ENCODE results near the gene EML1. TPM values are rescaled to one million over a fixed set of nuclear protein-coding genes. Genes with fewer than 3 reads are reported as not detected.

Gene EML1
- total RNA-seq, 1 donor from 2014 or later, result 0.98 TPM

DNA sequence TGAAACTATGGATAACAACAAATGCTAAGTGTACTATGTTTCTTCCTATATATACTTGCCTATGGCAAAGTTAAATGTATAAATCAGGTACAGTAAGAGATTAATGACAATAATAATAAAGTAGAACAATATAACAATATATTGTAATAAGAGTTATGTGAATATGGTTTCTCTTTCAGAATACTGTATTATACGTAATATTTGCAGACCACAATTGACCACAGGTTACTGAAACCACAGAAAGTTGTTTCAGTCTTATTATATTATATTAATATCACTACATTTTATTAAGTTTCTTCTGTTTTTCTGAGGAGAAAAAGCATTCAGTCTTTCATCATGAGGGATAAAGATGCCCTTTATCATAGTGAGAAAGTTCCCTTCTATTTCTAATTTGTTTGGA is 131.2 kb downstream of the EML1 start:
- Mint-ChIP-seq H3K9me3 (peaks cover 6% of the 10 kb centered on the region), H3K4me1 (no peaks in the 10 kb centered on the region)
- no peak for DNase-seq

DNA sequence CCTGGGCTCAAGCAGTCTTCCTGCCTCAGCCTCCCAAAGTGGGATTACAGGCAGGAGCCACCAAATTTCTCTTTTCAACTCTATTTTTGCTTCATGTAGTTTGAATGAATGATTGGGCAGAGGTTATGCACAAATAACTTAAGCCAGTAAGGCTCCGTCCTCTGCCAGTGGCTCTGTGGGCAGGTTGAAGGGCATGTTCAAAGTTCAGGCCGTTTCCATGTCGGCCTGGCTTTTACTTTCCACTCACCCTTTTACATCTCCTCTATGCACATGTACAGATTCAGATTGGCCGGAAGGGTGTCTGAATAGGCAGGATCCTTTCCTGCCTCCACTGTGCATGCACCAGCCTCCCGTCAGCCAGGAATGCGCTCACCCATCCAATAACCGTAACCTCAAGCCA is 132.3 kb downstream of the EML1 start:
- Mint-ChIP-seq H3K4me1 (no peaks in the 10 kb centered on the region), H3K4me3 (no peak overlapping the region), H3K27me3 (peaks cover 3% of the 10 kb centered on the region), H3K36me3 (ENCODE audit: low read depth) (no peaks in the 10 kb centered on the region), H3K27ac (no peak overlapping the region), H3K9me3 (peaks cover 6% of the 10 kb centered on the region)
- intact Hi-C loops (cut with micrococcal nuclease), result no loop called here
- no peak for DNase-seq

More for the DNA sequence above, 131.2 kb downstream of the EML1 start:
- no peak overlapping the region for H3K27ac Mint-ChIP-seq
- peaks cover 4% of the 10 kb centered on the region for H3K27me3 Mint-ChIP-seq
- no peak overlapping the region for H3K4me3 Mint-ChIP-seq
- H3K36me3 Mint-ChIP-seq (ENCODE audit: low read depth), result no peaks in the 10 kb centered on the region
- intact Hi-C loops (cut with micrococcal nuclease), result no loop called here

DNA sequence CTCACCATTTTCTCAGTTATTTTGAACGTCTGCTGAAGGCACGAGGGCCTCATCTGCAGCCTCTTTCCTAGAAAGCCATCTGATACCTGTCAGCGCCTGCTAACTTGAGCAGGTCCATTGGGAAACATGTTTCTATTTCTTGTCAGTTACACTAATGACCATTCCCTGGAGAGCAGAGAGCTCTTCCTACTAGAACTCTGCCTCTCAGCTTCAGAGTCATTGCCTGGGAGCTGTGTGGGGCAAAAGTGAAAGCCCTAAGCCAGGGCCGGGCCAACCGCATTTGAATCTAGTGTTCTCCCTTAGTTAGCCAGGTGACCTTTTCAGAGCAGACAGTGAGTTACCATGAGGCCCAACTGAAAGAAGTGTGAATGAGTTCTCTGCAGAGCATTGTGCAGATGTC is 135.8 kb downstream of the EML1 start:
- DNase-seq, result no peak

DNA sequence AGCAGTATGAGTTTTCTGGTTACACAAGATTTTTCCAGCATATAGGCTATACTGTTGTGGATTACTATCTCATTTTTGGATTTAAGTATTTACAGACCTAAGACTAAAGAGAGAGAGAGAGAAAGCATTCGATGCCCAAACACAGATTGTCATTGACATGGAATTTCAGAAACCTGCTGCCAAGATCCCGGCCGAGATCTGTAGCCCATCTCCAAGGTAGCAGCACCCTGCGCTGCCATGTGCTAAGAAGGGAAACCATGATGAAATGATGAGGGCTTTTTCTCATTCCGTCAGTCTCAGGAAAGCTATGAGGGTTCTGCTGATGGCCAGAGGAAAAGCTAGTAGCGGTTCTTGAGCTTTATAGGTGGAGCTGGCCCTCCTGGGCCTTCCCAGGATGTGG is 136.4 kb downstream of the EML1 start:
- Mint-ChIP-seq H3K36me3 (ENCODE audit: low read depth) (no peaks in the 10 kb centered on the region), H3K9me3 (peaks cover 6% of the 10 kb centered on the region)

More for the DNA sequence above, 135.8 kb downstream of the EML1 start:
- Mint-ChIP-seq H3K27me3 (peaks cover 4% of the 10 kb centered on the region), H3K4me1 (no peaks in the 10 kb centered on the region), H3K9me3 (peaks cover 6% of the 10 kb centered on the region), H3K36me3 (ENCODE audit: low read depth) (no peaks in the 10 kb centered on the region), H3K27ac (no peak overlapping the region), H3K4me3 (no peak overlapping the region)
- intact Hi-C loops (cut with micrococcal nuclease), result no loop called here

DNA sequence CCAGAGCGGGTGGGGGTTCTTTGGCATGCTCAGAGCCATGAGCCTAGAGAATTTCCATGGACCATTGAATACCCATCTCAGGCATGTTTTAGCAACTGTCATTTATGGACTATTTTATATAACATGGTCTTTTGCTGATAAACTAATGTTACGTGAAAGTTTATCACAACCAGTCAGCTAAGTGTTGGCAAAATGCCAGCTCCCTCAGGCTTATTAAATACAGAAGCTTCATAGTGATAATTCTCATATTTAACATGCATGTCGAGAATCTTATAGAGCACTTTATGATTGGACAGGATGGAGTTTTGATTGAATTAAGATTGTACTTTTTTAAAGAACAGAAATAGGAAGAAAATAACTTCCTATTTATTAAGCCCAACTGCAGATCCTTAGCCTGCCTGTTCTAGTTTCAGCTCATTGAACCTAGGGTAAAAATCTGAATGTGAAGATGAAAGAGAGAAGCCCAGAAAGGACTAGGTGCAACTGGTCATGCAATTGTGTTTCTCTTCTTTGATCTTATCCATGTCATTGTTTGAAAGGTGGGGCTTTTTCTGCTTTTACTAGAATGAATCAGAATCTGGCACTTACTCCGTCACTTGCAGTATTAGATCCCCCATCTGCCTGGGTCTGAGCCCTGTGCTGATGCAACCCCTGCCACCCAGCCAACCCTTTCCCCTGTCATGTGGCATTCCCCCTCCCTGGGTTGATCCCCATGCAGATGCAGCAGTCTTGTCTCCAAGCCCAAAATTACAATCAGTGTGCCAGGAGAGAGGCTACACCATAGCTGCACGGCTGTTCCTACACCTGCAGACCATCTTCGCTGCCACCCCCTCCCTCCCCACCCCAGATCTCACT is 137.4 kb downstream of the EML1 start:
- Mint-ChIP-seq H3K36me3 (ENCODE audit: low read depth) (no peaks in the 10 kb centered on the region), H3K4me3 (no peak overlapping the region), H3K27me3 (peaks cover 2% of the 10 kb centered on the region), H3K4me1 (no peaks in the 10 kb centered on the region), H3K27ac (no peak overlapping the region), H3K9me3 (peaks cover 6% of the 10 kb centered on the region)
- no peak for DNase-seq
- intact Hi-C loops (cut with micrococcal nuclease), result no loop called here

More for the DNA sequence above, 136.4 kb downstream of the EML1 start:
- no peak overlapping the region for H3K4me3 Mint-ChIP-seq
- DNase-seq, result no peak
- H3K27ac Mint-ChIP-seq, result no peak overlapping the region
- H3K27me3 Mint-ChIP-seq, result peaks cover 4% of the 10 kb centered on the region
- H3K4me1 Mint-ChIP-seq, result no peaks in the 10 kb centered on the region
- intact Hi-C loops (cut with micrococcal nuclease), result no loop called here

DNA sequence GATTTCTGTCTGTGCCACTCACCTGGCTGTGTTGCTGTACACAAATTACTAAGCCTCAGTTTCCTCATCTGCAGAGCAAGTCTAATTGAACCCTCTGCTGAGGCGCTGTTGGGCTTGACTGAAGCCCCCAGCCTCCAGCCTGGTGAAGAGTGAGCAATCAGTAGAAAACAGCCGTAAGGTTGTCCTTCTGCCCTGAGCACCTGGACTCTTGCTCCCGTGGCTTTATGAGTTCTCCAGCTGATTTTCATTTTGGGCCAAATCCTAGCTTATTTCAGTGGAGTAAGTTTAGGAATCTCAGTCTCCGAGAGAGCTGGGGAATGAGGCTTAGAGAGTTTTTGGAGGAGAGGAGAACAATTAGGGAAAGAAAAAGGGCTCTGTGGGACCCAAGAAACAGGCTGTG is 138.1 kb downstream of the EML1 start:
- Mint-ChIP-seq H3K4me3 (no peak overlapping the region), H3K27me3 (peaks cover 1% of the 10 kb centered on the region), H3K36me3 (ENCODE audit: low read depth) (no peaks in the 10 kb centered on the region), H3K9me3 (peaks cover 6% of the 10 kb centered on the region), H3K4me1 (no peaks in the 10 kb centered on the region), H3K27ac (no peak overlapping the region)
- intact Hi-C loops (cut with micrococcal nuclease), result no loop called here
- no peak for DNase-seq

DNA sequence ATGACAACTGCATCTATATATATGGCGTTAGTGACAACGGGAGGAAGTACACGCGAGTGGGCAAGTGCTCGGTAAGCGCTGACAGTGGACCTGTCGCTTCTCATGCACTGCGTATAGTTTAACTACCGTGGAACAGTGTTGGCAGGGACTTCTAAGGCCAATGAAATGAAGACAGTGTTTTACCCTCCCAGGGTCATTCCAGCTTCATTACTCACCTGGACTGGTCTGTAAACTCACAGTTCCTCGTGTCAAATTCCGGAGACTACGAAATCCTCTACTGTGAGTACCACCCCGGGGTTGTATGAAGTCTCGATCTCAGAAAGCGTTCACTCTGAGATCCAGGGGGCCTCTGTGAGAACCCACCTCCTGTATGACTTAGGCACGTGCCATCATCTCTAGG is 142.8 kb downstream of the EML1 start:
- Mint-ChIP-seq H3K4me1 (no peaks in the 10 kb centered on the region), H3K9me3 (no peaks in the 10 kb centered on the region), H3K36me3 (ENCODE audit: low read depth) (no peaks in the 10 kb centered on the region), H3K27me3 (no peaks in the 10 kb centered on the region), H3K4me3 (no peak overlapping the region), H3K27ac (no peak overlapping the region)
- intact Hi-C loops (cut with micrococcal nuclease), result no loop called here
- no peak for DNase-seq

DNA sequence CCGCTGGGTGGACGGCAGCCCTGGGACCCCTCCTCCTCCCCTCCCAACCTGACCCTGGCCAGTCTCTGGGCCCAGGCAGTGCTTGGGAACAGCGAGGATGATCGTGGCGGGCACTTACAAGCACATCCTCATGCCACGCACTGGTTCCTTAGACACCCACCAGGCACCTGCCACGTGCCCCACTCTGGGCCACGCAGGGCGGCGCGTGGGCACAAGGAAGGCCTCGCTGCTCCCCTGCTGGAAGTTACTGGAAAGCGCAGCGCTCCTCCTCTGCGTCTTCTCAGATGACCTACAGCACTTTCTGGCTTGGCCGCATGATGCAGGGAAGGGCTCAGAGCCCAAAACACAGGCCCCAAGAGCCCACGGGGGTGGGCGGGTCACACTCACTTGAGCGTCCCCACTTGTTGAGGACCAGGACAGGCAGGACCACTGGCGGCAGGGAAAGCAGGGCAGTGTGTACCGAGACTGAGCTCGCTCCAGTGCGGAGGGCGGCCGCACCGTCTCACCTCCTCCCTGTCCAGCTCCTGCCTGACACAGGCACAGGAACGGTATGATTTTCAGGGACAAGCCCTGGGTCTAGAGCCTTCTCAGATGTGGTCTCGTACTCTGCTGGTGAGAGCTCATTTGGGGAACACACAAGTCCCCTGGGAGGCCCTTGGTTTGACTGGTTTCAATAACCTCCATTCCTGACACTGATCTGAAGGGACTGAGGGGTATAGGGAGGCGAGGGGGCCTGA is 143.7 kb downstream of the EML1 start:
- H3K4me1 Mint-ChIP-seq, result no peaks in the 10 kb centered on the region

DNA sequence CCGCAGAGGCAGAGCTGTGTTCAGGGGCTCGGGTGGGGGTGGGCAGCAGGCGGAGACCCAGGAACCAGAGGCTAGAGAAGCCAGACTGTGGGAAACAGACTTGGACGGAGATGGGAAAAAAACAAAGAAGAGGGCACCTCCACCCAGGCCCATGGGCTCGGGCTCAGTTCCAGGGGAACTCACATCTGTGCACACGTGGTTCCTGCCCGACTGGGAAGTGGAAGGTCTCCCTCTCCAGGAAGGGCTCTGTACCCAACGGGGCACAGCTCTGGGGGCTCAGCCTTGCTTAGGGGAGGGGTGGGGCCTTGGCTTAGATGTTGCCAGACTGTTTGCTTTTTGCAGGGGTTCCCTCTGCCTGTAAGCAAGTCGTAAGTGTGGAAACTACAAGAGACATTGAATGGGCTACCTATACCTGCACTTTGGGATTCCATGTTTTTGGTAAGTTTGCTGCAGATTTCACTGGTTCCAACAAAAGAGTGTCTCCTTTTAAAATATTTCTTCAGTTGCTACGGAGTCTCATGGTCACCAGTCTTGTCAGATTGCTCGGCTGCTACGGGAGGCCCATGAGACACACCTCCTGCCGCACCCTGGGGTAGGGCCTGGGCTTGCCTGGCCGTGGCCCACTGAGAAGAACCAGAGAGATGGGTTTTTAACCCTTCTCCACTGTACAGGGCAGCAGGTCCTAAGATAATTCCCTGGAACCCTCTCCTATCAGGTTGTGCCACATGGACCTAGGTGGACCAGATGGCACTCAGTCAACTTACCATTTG is 144.4 kb downstream of the EML1 start:
- intact Hi-C loops (cut with micrococcal nuclease), result no loop called here
- no peak overlapping the region for H3K27ac Mint-ChIP-seq
- no peaks in the 10 kb centered on the region for H3K9me3 Mint-ChIP-seq
- no peaks in the 10 kb centered on the region for H3K4me1 Mint-ChIP-seq
- DNase-seq, result no peak
- peaks cover 3% of the 10 kb centered on the region for H3K27me3 Mint-ChIP-seq
- H3K36me3 Mint-ChIP-seq (ENCODE audit: low read depth), result no peaks in the 10 kb centered on the region
- no peak overlapping the region for H3K4me3 Mint-ChIP-seq

More for the DNA sequence above, 143.7 kb downstream of the EML1 start:
- H3K4me3 Mint-ChIP-seq, result no peak overlapping the region
- H3K9me3 Mint-ChIP-seq, result no peaks in the 10 kb centered on the region
- H3K27me3 Mint-ChIP-seq, result no peaks in the 10 kb centered on the region
- no peaks in the 10 kb centered on the region for H3K36me3 Mint-ChIP-seq (ENCODE audit: low read depth)
- DNase-seq, result no peak
- intact Hi-C loops (cut with micrococcal nuclease), result no loop called here
- no peak overlapping the region for H3K27ac Mint-ChIP-seq

DNA sequence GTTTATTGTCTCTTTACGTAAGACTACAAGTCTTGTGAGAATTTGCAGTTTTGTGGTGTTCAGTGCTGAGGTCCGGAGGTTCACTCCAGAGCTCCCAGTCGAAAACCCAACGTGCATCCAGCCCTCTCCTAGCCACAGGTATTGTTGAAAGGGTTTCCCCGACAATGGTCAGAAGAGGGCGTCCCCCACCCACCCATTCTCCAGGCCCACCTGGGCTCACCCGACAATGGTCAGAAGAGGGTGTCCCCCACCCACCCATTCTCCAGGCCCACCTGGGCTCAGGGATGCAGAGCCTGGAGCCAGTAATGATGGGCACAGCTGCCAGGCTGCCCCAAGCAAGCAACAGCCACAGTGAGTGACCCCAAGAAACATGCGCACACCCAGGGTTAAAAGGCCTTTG is 145.2 kb downstream of the EML1 start:
- Mint-ChIP-seq H3K4me1 (no peaks in the 10 kb centered on the region), H3K9me3 (no peaks in the 10 kb centered on the region), H3K27ac (no peak overlapping the region), H3K27me3 (peaks cover 3% of the 10 kb centered on the region), H3K36me3 (ENCODE audit: low read depth) (no peaks in the 10 kb centered on the region), H3K4me3 (no peak overlapping the region)
- intact Hi-C loops (cut with micrococcal nuclease), result no loop called here
- DNase-seq, result no peak

DNA sequence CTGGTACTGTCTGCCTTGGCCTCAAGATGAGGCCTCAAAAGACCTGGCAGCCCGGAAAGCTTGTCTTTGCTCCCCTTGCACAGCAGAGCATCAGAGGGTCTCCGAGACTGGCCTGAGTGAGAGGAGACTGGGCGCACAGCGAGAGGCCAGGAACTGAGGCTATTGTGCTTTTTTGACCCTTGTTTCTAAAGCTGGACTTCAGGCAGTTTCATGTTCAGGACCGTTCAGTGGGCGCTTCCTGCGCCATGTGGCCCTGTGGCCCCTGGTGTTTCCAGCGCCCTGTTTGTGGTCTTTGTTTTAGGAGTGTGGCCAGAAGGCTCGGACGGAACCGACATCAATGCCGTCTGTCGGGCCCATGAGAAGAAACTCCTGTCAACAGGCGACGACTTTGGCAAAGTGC is 145.7 kb downstream of the EML1 start:
- no peaks in the 10 kb centered on the region for H3K4me1 Mint-ChIP-seq
- H3K9me3 Mint-ChIP-seq, result no peaks in the 10 kb centered on the region

DNA sequence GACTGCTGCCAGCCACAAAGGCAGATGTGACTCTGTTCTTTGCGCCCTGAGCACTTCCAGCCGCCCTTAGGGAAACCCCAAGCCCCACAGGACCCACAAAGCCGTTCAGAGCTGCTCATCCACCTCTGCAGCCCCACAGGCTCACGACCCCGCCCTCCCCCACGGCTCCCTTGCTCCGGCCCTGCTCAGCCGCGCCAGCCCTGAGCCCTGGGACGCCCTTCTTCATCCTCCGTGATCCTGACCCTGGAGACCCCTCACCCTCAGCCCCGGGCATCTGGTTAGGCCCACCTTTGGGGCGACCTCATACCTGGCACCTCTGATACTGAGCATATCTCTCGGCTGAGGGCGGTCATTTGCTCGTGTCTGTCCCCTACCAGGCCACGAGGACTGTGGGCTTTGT is 146.2 kb downstream of the EML1 start:
- Mint-ChIP-seq H3K4me1 (no peaks in the 10 kb centered on the region), H3K36me3 (ENCODE audit: low read depth) (no peaks in the 10 kb centered on the region), H3K4me3 (no peak overlapping the region), H3K27me3 (peaks cover 3% of the 10 kb centered on the region), H3K27ac (no peak overlapping the region), H3K9me3 (no peaks in the 10 kb centered on the region)
- DNase-seq, result no peak
- intact Hi-C loops (cut with micrococcal nuclease), result no loop called here

More for the DNA sequence above, 145.7 kb downstream of the EML1 start:
- no peak overlapping the region for H3K4me3 Mint-ChIP-seq
- H3K36me3 Mint-ChIP-seq (ENCODE audit: low read depth), result no peaks in the 10 kb centered on the region
- no peak overlapping the region for H3K27ac Mint-ChIP-seq
- no peak for DNase-seq
- intact Hi-C loops (cut with micrococcal nuclease), result no loop called here
- peaks cover 3% of the 10 kb centered on the region for H3K27me3 Mint-ChIP-seq

DNA sequence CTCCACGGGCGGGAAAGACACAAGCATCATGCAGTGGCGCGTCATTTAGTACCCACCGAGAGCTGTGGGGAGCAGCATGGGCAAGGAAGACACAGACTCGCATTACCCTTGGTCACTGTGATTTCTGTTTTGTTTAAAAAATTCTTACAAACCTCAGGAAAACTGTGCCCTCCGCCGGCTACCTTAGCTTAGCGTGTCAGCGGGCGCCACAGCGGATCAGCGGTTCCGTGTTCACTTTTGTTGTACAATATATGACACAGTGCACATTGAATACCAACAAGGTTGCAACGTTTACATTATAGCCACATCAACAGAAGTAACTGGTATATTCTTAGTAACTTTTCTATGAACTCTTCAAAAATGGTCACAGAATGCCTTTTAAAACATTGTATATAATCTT is 146.9 kb downstream of the EML1 start:
- Mint-ChIP-seq H3K36me3 (ENCODE audit: low read depth) (no peaks in the 10 kb centered on the region), H3K27ac (no peak overlapping the region), H3K4me1 (no peaks in the 10 kb centered on the region)

DNA sequence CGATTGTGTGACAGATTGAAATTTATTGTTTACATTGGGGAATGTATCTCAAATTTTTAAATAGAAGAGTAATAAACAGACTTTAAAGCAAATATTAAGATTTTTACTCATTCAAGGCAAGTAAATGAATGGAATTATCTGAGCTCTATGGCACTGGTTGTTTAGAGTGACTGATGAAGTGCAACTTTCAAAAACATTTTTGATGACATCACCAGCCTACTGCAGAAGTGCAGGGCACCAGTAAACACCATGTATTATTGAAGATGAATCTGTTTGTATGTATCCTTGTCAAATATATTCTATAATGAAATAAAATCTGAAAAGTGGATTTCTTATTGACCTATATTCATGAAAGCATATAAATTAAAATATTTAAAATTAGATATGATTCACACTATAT is 148.0 kb downstream of the EML1 start:
- Mint-ChIP-seq H3K27me3 (peaks cover 3% of the 10 kb centered on the region), H3K4me3 (no peak overlapping the region), H3K27ac (no peak overlapping the region), H3K36me3 (ENCODE audit: low read depth) (no peaks in the 10 kb centered on the region), H3K4me1 (no peaks in the 10 kb centered on the region), H3K9me3 (no peaks in the 10 kb centered on the region)
- DNase-seq, result no peak
- intact Hi-C loops (cut with micrococcal nuclease), result no loop called here

More for the DNA sequence above, 146.9 kb downstream of the EML1 start:
- no peak for DNase-seq
- H3K4me3 Mint-ChIP-seq, result no peak overlapping the region
- no peaks in the 10 kb centered on the region for H3K9me3 Mint-ChIP-seq
- intact Hi-C loops (cut with micrococcal nuclease), result no loop called here
- peaks cover 3% of the 10 kb centered on the region for H3K27me3 Mint-ChIP-seq
